HK-2 (cell line): ENCODE data around the gene DDX1.
"Not testable (repeated sequence)": the region's sequence is repeated elsewhere in the genome, so short reads cannot be mapped to it uniquely, and the experiment has no call there.

Source experiments
- DNase-seq: peaks from one replicate; pipeline ENCODE4 v3.0.0-alpha.2; 2018; ENCODE audit not compliant: unreplicated experiment

Gene DDX1

DNA sequence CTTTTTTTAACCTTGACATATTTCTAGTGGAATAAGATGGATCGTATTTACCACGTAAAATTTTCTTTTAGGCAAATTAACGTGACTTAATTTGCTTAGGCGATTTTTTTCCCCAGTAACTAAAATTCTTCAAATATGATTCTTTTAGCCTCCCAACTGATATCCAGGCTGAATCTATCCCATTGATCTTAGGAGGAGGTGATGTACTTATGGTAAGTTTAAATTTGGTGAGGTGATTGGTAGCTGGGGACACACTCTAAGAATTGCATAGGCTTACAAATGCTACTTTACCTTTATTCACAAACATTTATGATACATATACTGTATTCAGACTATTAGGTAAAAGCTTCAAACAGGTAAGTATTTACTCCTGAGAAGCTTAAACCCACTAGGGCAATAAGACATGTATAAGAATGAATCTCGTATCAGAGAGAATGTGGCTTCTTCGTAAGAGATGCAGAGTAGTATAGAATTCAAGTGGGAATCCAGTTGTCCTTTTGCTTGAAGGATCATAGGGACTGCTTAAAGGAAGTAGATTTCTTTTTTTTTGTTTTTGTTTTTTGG lies 3.8 kb downstream of the DDX1 start:
- DNase-seq = no peak

DNA sequence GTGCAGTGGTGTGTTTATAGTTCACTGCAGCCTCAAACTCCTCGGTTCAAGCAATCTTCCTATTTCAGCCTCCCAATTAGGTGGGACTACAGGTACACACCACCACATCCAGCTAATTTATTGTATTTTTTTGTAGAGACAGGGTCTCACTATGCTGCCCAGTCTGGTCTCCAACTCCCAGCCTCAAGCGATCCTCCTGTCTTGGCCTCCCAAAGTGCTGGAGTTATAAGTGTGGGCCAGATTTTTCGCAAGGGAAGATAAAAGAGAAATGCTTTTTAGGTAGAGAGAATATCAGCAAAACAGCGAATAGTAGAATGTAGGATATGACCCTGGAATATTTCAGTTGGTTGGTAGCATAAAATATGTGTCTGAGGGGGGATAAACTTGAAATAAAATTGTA lies 4.3 kb downstream of the DDX1 start:
- no peak for DNase-seq

DNA sequence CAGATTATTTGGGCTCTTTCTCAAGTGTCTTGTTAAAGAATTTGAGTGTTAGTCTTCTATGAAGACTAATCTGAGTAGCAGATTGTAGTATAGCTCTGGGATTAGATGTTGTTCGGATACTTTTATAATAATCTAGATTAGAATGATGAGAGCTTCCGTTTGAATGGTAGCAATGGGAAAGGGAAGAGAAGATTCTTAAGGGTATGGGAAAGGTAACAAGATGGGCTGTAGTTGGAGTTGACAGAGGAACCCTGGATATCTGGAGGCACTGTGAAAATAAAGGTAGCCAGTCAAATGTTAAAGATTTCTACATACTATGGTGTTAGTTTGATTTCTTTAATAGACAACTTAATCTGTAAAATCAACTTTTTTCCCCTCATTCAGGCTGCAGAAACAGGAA lies 4.7 kb downstream of the DDX1 start:
- no peak for DNase-seq

DNA sequence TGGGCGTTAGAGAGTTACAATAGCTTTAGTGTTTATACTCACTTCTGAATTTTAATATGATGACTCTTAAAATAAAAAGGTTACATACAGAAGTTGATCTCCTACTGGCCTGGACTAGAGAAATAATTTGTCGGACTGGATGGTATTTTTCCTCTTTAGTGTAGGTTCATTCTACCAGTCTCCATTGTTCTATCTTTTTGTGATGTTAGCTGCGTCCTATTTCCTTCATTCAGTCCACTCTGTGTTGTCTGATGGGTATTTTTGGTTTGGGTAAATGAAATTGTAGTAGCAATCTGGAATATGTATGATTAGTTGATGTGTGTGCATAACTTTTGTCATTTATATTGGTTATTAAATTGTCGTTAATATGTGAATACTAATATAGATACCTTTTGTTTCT lies 5.3 kb downstream of the DDX1 start:
- DNase-seq = no peak

DNA sequence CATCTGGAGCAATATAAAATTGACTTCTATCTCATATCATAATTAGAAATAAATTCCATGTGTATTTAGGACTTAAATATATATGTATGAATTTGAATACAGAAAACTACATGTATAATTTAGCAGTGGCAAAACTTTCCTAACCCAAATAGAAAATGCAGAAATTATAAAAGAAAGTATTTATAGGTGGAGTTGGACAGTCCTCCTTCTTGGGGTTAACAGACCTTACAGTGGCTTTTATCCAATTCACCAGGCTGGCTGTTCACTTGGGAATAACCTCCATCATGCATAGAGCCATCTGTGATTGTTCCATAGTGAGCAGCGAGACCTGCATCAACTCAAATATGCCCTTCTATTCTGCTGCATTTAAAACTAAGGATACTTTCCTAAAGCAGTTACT lies 8.3 kb downstream of the DDX1 start:
- no peak for DNase-seq

GRCh38 chr2:15601681-15602080 lies 10.0 kb downstream of the DDX1 start:
- DNase-seq = no peak

GRCh38 chr2:15602393-15602792 lies 10.7 kb downstream of the DDX1 start:
- DNase-seq = no peak

DNA sequence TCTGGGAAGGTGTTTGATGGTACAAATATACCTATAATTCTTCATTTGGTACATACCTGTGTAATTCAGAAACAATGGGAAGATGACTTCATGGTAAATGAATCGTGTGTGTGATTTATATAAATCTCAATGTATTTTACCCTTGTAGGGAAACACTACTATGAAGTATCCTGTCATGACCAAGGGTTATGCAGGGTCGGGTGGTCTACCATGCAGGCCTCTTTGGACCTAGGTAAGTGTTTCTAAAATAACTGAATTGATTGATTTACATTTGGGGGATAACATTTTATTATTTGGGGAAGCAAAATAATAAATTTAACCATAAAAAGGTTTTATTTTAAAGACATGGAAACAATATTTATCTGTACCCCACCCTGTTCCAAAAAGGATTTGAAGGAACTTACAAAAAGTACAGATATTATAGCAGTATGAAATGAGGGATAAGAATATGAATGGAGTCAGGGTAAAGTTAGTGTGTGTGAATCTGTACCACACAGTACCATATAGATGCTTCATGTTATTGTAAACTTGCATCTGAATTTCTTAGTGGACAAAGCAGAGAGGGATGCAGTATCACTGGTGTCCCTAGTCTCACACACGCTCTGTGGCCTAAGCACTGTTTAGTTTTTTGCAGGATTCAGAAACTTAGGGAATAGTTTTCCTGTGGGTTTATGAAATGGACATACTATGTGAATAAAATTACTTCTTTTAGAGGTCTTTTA lies 11.5 kb downstream of the DDX1 start:
- no peak for DNase-seq

- no peak for DNase-seq
Measured at GRCh38 chr2:15603948-15604347, 12.3 kb downstream of the DDX1 start.

- no peak for DNase-seq
Measured at GRCh38 chr2:15605721-15606120, 14.1 kb downstream of the DDX1 start.

GRCh38 chr2:15606481-15607441 lies 15.1 kb downstream of the DDX1 start:
- DNase-seq = no peak

GRCh38 chr2:15607709-15608391 lies 16.2 kb downstream of the DDX1 start:
- DNase-seq = no peak

- no peak for DNase-seq
Measured at GRCh38 chr2:15608392-15608761, 16.7 kb downstream of the DDX1 start.

- DNase-seq = no peak
Measured at GRCh38 chr2:15609341-15610042, 17.8 kb downstream of the DDX1 start.

GRCh38 chr2:15610430-15610952 lies 18.8 kb downstream of the DDX1 start:
- no peak for DNase-seq

- DNase-seq = not testable (repeated sequence)
Measured at GRCh38 chr2:15612101-15612500, 20.4 kb downstream of the DDX1 start.

DNA sequence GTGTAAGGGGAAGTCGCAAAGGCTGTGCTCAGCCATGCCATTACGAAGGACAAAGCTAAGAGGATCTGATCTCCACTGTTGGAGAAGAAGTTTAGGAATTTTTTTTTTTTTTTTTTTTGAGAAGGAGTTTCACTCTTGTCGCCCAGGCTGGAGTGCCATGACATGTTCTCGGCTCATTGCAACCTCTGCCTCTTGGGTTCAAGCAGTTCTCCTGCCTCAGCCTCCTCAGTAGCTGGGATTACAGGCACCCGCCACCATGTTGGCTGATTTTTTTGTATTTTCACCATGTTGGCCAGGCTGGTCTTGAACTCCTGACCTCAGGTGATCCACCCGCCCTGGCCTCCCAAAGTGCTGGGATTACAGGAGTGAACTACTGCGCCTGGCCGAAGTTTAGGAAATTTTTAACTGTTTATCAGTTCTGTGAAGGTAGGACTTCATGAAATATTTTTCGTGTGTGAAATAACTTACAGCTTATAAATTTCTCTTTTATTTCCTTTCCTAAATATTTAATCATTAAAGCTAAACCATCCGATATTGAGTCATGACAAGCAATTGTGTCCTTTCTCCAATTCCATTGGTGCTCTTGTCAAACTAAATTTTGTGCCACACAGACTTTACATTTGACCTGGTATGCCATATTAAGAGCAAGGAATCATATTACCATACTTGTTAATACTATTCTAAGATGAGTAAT lies 22.2 kb downstream of the DDX1 start:
- no peak for DNase-seq

- DNase-seq = no peak
Measured at GRCh38 chr2:15614545-15615300, 23.1 kb downstream of the DDX1 start.

DNA sequence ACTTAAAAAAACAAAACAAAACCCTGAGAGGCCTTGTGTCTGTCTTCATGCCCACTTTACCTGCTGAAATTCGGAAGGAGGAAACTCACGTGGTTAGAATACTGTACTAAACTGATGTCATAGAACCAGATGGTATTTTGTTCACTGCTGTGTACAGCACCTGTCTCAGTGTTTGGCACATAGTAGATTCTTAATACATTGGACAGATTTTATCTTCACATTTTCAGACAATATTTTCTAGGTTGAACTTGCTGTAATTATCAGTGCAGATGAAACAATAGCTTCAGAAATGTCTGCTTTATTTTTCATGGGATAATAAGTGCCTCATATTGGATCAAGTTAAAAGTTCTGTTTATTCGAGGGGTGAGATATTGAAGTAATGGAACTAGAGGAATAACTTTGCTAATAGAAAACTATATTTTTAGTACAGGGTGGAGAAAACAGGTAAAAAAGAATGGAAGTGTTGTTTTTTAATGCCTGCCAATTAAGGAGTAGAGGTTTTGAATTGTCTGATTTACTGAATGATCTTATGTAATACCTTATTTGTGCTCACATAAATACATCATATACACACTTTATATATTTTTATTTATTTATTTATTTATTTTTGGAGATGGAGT lies 23.7 kb downstream of the DDX1 start:
- DNase-seq = no peak

- DNase-seq = no peak
Measured at GRCh38 chr2:15616429-15616828, 24.8 kb downstream of the DDX1 start.
